ENCODE data around the gene QRFP. TPM values are rescaled to one million over a fixed set of nuclear protein-coding genes. Genes with fewer than 3 reads are reported as not detected.

The QRFP gene
- total RNA-seq, 1 experiment from 2014 or later, result not detected

- H3K79me2 ChIP-seq (ENCODE audit: insufficient read depth, low read length), result no peaks in the 10 kb centered on the region
- no peak overlapping the region for H2BK5ac ChIP-seq (ENCODE audit: insufficient read length, low read length)
- no peak for DNase-seq
- no peaks in the 10 kb centered on the region for H4K20me1 ChIP-seq (ENCODE audit: control insufficient read depth, insufficient read depth, insufficient read length)
- no peaks in the 10 kb centered on the region for H3K27me3 ChIP-seq (ENCODE audit: insufficient read depth, low read length)
- H4K5ac ChIP-seq (ENCODE audit: insufficient read length, low read depth, low read length), result no peak overlapping the region
- H2BK20ac ChIP-seq (ENCODE audit: low read depth, low read length, poor library complexity, severe bottlenecking), result no peak overlapping the region
- H3K18ac ChIP-seq (ENCODE audit: insufficient read length, low read depth, low read length), result no peak overlapping the region
- Mint-ChIP-seq H3K4me1 (peaks cover 2 to 9% of the 10 kb centered on the region in 2 experiments; a peak in 1 of 4 replicates), H3K27me3 (ENCODE audit: low read depth) (no peaks in the 10 kb centered on the region; the same call in 1 of the 2 replicates), H3K9me3 (no peaks in the 10 kb centered on the region; a peak in 1 of 5 replicates), H3K27ac (peak overlapping the region; percentile 38 to 61 (median 44); a peak in 5 of 7 replicates), H3K4me3 (no peak overlapping the region), H3K36me3 (ENCODE audit: insufficient read depth in 1 of 3, low read depth in 3 of 3) (peaks cover 4 to 35% (median 10%) of the 10 kb centered on the region in 3 experiments)
- WGBS (ENCODE audit: extremely low coverage, insufficient read length, low lambda C conversion rate), result no CpG with 5 or more reads among the region's 24 CpGs
- no peak overlapping the region for H2AK5ac ChIP-seq (ENCODE audit: insufficient read length, low read length)
- no peak overlapping the region for H2BK120ac ChIP-seq (ENCODE audit: low read depth, low read length, poor library complexity, severe bottlenecking)
- H3K4me1 ChIP-seq (ENCODE audit: insufficient read depth, low read length), result no peaks in the 10 kb centered on the region
- no peak overlapping the region for H2BK12ac ChIP-seq (ENCODE audit: insufficient read length, low read depth, low read length)
- no peaks in the 10 kb centered on the region for H3K23me2 ChIP-seq (ENCODE audit: insufficient read length, low read depth, low read length, poor library complexity, severe bottlenecking)
- no peak overlapping the region for H2BK15ac ChIP-seq (ENCODE audit: low read depth, low read length)
- no peak overlapping the region for H3T11ph ChIP-seq (ENCODE audit: low read length)
- H2AFZ ChIP-seq (ENCODE audit: low read length), result no peak overlapping the region
- no peak overlapping the region for H3K9ac ChIP-seq (ENCODE audit: extremely low read depth, insufficient read length, low read length)
- H3K79me1 ChIP-seq (ENCODE audit: insufficient read depth, low read depth, low read length, poor library complexity, severe bottlenecking), result no peaks in the 10 kb centered on the region
- H3K56ac ChIP-seq (ENCODE audit: insufficient read length, low read depth, low read length), result no peak overlapping the region
- H3K9me3 ChIP-seq (ENCODE audit: control insufficient read depth, low read depth, low read length), result no peaks in the 10 kb centered on the region
- H3K23ac ChIP-seq (ENCODE audit: insufficient read length, low read depth, low read length), result no peak overlapping the region
- H3K4me2 ChIP-seq (ENCODE audit: insufficient read depth, insufficient read length, low read length), result no peak overlapping the region
- H3K14ac ChIP-seq (ENCODE audit: insufficient read depth, low read length), result no peak overlapping the region
- no peak overlapping the region for H4K8ac ChIP-seq (replicated peaks; ENCODE audit: insufficient read length, low read depth, low read length)
- no peak overlapping the region for H4K91ac ChIP-seq (ENCODE audit: insufficient read length, low read depth, low read length)
- H3K27ac ChIP-seq (ENCODE audit: insufficient read length, low read depth, low read length), result no peak overlapping the region
- TF ChIP-seq CTCF (conservative IDR thresholded peaks at IDR 0.05), result no peak
- no peak overlapping the region for H3K4ac ChIP-seq (ENCODE audit: low read depth, low read length)
These were observed 3.9 kb downstream of the QRFP start for GRCh38 chr9:130892477-130893304.
